Thyroid gland (tissue), 4 donors: Measurements from ENCODE around the gene ALDH8A1.

Source experiments
- POLR2A ChIP-seq, 2 donors: fragments of 450-650 bp; IDR thresholded peaks; one replicate each; pipeline ENCODE4 v1.6.1; 2017; ENCODE audit warnings: antibody characterized with exemption in 2 of 2, mild to moderate bottlenecking in 2 of 2, moderate library complexity in 1 of 2
- TF ChIP-seq, protein P1 (sequence below), 6 experiments: fragments of 200-600 bp in 3 of 6; fragments of 450-650 bp in 3 of 6; sonication (generic) in 3 of 6; IDR thresholded peaks; one replicate each; pipeline ENCODE4 v1.5.1; 2016 to 2019; ENCODE audit warnings: antibody characterized with exemption in 6 of 6, mild to moderate bottlenecking in 2 of 6, inconsistent platforms in 1 of 6, moderate library complexity in 1 of 6

DNA sequence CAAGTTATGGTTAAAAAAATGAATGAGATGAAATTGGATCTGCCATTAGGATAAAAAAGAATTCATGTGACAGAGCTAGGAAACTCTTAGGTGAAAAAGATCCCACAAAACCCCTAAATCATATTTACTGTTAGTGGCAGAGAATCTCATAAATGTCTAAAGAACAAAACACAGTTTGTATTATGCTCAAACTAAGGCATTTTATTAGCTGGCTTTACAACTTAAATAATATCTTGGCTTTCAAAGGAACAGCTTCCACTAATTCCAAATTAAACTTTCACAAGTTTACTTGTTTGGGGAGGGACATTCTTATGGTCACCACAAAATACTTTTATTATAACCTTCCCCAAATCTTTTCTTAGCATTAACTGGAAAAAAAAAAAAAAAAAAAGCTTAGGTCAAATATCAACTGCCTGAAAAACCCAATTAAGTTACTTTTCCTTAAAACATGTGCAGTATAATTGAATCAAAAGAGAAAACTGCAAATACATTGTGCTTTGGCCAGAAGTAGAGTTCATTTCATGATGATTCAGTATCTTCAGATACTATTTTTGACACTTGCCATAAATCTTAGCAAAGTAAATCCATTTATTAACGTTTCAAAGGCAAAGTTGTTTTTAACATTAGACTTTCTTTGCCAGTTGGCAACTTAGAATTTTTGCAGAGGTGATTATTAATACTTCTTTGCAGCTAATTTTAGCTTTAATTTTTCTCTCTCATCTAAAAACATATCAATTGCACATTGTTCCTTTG lies 14.7 kb upstream of the ALDH8A1 start:
- TF ChIP-seq POLR2A (IDR thresholded peaks at IDR 0.05) = no peak
- TF ChIP-seq, protein P1, sequence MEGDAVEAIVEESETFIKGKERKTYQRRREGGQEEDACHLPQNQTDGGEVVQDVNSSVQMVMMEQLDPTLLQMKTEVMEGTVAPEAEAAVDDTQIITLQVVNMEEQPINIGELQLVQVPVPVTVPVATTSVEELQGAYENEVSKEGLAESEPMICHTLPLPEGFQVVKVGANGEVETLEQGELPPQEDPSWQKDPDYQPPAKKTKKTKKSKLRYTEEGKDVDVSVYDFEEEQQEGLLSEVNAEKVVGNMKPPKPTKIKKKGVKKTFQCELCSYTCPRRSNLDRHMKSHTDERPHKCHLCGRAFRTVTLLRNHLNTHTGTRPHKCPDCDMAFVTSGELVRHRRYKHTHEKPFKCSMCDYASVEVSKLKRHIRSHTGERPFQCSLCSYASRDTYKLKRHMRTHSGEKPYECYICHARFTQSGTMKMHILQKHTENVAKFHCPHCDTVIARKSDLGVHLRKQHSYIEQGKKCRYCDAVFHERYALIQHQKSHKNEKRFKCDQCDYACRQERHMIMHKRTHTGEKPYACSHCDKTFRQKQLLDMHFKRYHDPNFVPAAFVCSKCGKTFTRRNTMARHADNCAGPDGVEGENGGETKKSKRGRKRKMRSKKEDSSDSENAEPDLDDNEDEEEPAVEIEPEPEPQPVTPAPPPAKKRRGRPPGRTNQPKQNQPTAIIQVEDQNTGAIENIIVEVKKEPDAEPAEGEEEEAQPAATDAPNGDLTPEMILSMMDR (IDR thresholded peaks at IDR 0.05) = no peak
